Endothelial cell of umbilical vein (primary cell): ENCODE results near the gene FNBP1.

Experiments used
- EZH2 ChIP-seq: IDR thresholded peaks from 2 replicates; pipeline ENCODE4 v1.6.1; 2012; ENCODE audit warnings: borderline replicate concordance, low read depth, mild to moderate bottlenecking, moderate library complexity, low read length, inconsistent platforms; ENCODE audit not compliant: severe bottlenecking
- FOS ChIP-seq: IDR thresholded peaks from 2 replicates; pipeline ENCODE4 v1.6.1; 2011; ENCODE audit warnings: mild to moderate bottlenecking, low read length, moderate library complexity, borderline replicate concordance; ENCODE audit not compliant: insufficient read depth
- POLR2A ChIP-seq: IDR thresholded peaks from 2 replicates; pipeline ENCODE4 v1.6.1; 2012; ENCODE audit warnings: low read depth, mild to moderate bottlenecking, control low read depth, low read length
- POLR2AphosphoS5 ChIP-seq: IDR thresholded peaks from 2 replicates; pipeline ENCODE4 v1.6.1; 2012; ENCODE audit warnings: low read depth, mild to moderate bottlenecking, control low read depth, low read length, moderate library complexity; ENCODE audit not compliant: insufficient read depth
- TF ChIP-seq, protein P1 (sequence below), 2 donors: IDR thresholded peaks; 1 replicate in 1 of 2; 2 replicates in 1 of 2; pipeline ENCODE4 v1.5.1; 2011; ENCODE audit warnings: low read length in 2 of 2, mild to moderate bottlenecking in 2 of 2, moderate library complexity in 2 of 2, control low read depth in 1 of 2, inconsistent platforms in 1 of 2, low read depth in 1 of 2; ENCODE audit not compliant: insufficient read depth in 1 of 2; ENCODE audit errors: extremely low read depth in 1 of 2
- TF ChIP-seq, protein P2 (sequence below): IDR thresholded peaks from 2 replicates; pipeline ENCODE4 v1.6.1; 2011; ENCODE audit not compliant: insufficient read depth, insufficient read length

DNA sequence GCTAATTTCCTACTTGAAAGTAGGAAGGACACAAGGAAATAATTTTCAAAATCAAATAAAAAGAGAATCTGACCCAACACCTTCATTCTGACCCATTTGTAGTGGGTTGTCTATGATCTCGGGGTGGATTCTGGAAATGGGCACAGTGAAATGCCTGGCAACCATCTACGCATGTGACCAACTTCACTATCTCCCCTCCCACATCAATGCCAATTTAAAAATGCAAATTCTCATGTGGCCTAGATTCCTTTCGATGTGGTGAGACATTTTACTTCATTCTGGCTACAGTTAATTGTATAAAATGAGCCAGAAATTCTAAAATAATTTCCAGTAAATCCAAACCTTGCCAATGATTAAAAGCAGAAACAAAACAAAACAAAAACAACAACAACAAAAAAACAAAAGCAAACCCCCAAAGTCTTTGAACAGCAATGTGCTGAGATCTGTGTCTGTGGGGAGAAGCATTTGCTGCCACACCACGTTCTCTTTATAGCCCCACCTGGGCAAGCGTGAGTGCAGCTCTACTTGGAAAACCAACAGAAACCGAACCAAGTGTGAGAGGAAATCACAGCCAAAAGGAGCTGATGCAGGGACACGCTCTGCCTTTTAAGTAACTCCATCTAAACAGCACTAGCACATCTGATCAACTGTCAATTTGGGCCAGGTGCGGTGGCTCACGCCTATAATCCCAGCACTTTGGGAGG lies 148.7 kb downstream of the FNBP1 start:
- TF ChIP-seq, protein P1, sequence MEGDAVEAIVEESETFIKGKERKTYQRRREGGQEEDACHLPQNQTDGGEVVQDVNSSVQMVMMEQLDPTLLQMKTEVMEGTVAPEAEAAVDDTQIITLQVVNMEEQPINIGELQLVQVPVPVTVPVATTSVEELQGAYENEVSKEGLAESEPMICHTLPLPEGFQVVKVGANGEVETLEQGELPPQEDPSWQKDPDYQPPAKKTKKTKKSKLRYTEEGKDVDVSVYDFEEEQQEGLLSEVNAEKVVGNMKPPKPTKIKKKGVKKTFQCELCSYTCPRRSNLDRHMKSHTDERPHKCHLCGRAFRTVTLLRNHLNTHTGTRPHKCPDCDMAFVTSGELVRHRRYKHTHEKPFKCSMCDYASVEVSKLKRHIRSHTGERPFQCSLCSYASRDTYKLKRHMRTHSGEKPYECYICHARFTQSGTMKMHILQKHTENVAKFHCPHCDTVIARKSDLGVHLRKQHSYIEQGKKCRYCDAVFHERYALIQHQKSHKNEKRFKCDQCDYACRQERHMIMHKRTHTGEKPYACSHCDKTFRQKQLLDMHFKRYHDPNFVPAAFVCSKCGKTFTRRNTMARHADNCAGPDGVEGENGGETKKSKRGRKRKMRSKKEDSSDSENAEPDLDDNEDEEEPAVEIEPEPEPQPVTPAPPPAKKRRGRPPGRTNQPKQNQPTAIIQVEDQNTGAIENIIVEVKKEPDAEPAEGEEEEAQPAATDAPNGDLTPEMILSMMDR (IDR thresholded peaks at IDR 0.05; ENCODE audit: extremely low read depth in 1 of 2, insufficient read depth in 1 of 2, low read depth in 1 of 2, low read length in 2 of 2): no peak
- TF ChIP-seq POLR2A (no peak), FOS (no peak), EZH2 (no peak), POLR2AphosphoS5 (no peak)
- TF ChIP-seq, protein P2, sequence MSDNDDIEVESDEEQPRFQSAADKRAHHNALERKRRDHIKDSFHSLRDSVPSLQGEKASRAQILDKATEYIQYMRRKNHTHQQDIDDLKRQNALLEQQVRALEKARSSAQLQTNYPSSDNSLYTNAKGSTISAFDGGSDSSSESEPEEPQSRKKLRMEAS: no peak
